ENCODE data around the gene ZAR1.

Gene ZAR1

GRCh38 chr4:48484494-48485168 lies 5.4 kb upstream of the ZAR1 start:
- Histone ChIP-seq H3K27ac (ENCODE audit: insufficient read depth, low read length, poor library complexity, severe bottlenecking) (no peak overlapping the region), H3K4me3 (ENCODE audit: insufficient read depth, low read depth, low read length, poor library complexity, severe bottlenecking) (peak overlapping the region; percentile 16), H3K9me3 (ENCODE audit: control insufficient read depth, low read length) (no peaks in the 10 kb centered on the region), H3K36me3 (ENCODE audit: control insufficient read depth, insufficient read depth, low read length) (no peaks in the 10 kb centered on the region), H3K27me3 (replicated peaks; ENCODE audit: control insufficient read depth, insufficient read depth, low read length, poor library complexity, severe bottlenecking) (peaks cover 18% of the 10 kb centered on the region), H3K4me1 (ENCODE audit: control insufficient read depth, insufficient read depth, low read length, poor library complexity, severe bottlenecking) (peaks cover 7% of the 10 kb centered on the region)
- DNase-seq = no peak

- H3K4me3 ChIP-seq (ENCODE audit: insufficient read depth, low read depth, low read length, poor library complexity, severe bottlenecking) = no peak overlapping the region
- no peaks in the 10 kb centered on the region for H3K9me3 ChIP-seq (ENCODE audit: control insufficient read depth, low read length)
- H3K27ac ChIP-seq (ENCODE audit: insufficient read depth, low read length, poor library complexity, severe bottlenecking) = no peak overlapping the region
- peaks cover 10% of the 10 kb centered on the region for H3K4me1 ChIP-seq (ENCODE audit: control insufficient read depth, insufficient read depth, low read length, poor library complexity, severe bottlenecking)
- no peaks in the 10 kb centered on the region for H3K36me3 ChIP-seq (ENCODE audit: control insufficient read depth, insufficient read depth, low read length)
- H3K27me3 ChIP-seq (replicated peaks; ENCODE audit: control insufficient read depth, insufficient read depth, low read length, poor library complexity, severe bottlenecking) = peaks cover 24% of the 10 kb centered on the region
- no peak for DNase-seq
Measured at GRCh38 chr4:48489683-48490011, 405 bp upstream of the ZAR1 start.

- Histone ChIP-seq H3K4me1 (ENCODE audit: control insufficient read depth, insufficient read depth, low read length, poor library complexity, severe bottlenecking) (peaks cover 10% of the 10 kb centered on the region), H3K27ac (ENCODE audit: insufficient read depth, low read length, poor library complexity, severe bottlenecking) (no peak overlapping the region)
Measured at GRCh38 chr4:48490680-48491513, 845 bp downstream of the ZAR1 start.

GRCh38 chr4:48491514-48492176 lies 1.6 kb downstream of the ZAR1 start:
- no peak overlapping the region for H3K4me3 ChIP-seq (ENCODE audit: insufficient read depth, low read depth, low read length, poor library complexity, severe bottlenecking)
- peaks cover 10% of the 10 kb centered on the region for H3K4me1 ChIP-seq (ENCODE audit: control insufficient read depth, insufficient read depth, low read length, poor library complexity, severe bottlenecking)
- H3K27ac ChIP-seq (ENCODE audit: insufficient read depth, low read length, poor library complexity, severe bottlenecking) = no peak overlapping the region
- peaks cover 22% of the 10 kb centered on the region for H3K27me3 ChIP-seq (replicated peaks; ENCODE audit: control insufficient read depth, insufficient read depth, low read length, poor library complexity, severe bottlenecking)
- H3K36me3 ChIP-seq (ENCODE audit: control insufficient read depth, insufficient read depth, low read length) = no peaks in the 10 kb centered on the region
- no peaks in the 10 kb centered on the region for H3K9me3 ChIP-seq (ENCODE audit: control insufficient read depth, low read length)
- no peak for DNase-seq

More at GRCh38 chr4:48490680-48491513, 845 bp downstream of the ZAR1 start:
- Histone ChIP-seq H3K27me3 (replicated peaks; ENCODE audit: control insufficient read depth, insufficient read depth, low read length, poor library complexity, severe bottlenecking) (peaks cover 24% of the 10 kb centered on the region), H3K36me3 (ENCODE audit: control insufficient read depth, insufficient read depth, low read length) (no peaks in the 10 kb centered on the region), H3K9me3 (ENCODE audit: control insufficient read depth, low read length) (no peaks in the 10 kb centered on the region), H3K4me3 (ENCODE audit: insufficient read depth, low read depth, low read length, poor library complexity, severe bottlenecking) (peak overlapping the region; percentile 32)
- DNase-seq = no peak

- no peaks in the 10 kb centered on the region for H3K36me3 ChIP-seq (ENCODE audit: control insufficient read depth, insufficient read depth, low read length)
- DNase-seq = no peak
- H3K9me3 ChIP-seq (ENCODE audit: control insufficient read depth, low read length) = no peaks in the 10 kb centered on the region
- H3K4me1 ChIP-seq (ENCODE audit: control insufficient read depth, insufficient read depth, low read length, poor library complexity, severe bottlenecking) = peaks cover 10% of the 10 kb centered on the region
- H3K27ac ChIP-seq (ENCODE audit: insufficient read depth, low read length, poor library complexity, severe bottlenecking) = no peak overlapping the region
- H3K27me3 ChIP-seq (replicated peaks; ENCODE audit: control insufficient read depth, insufficient read depth, low read length, poor library complexity, severe bottlenecking) = peaks cover 19% of the 10 kb centered on the region
- H3K4me3 ChIP-seq (ENCODE audit: insufficient read depth, low read depth, low read length, poor library complexity, severe bottlenecking) = no peak overlapping the region
Measured at GRCh38 chr4:48493452-48494100, 3.5 kb downstream of the ZAR1 start.

- H3K4me1 ChIP-seq (ENCODE audit: control insufficient read depth, insufficient read depth, low read length, poor library complexity, severe bottlenecking) = no peaks in the 10 kb centered on the region
- H3K27ac ChIP-seq (ENCODE audit: insufficient read depth, low read length, poor library complexity, severe bottlenecking) = no peak overlapping the region
- peaks cover 10% of the 10 kb centered on the region for H3K36me3 ChIP-seq (ENCODE audit: control insufficient read depth, insufficient read depth, low read length)
- no peak overlapping the region for H3K4me3 ChIP-seq (ENCODE audit: insufficient read depth, low read depth, low read length, poor library complexity, severe bottlenecking)
- DNase-seq = no peak
- peaks cover 3% of the 10 kb centered on the region for H3K27me3 ChIP-seq (replicated peaks; ENCODE audit: control insufficient read depth, insufficient read depth, low read length, poor library complexity, severe bottlenecking)
- H3K9me3 ChIP-seq (ENCODE audit: control insufficient read depth, low read length) = no peaks in the 10 kb centered on the region
Measured at GRCh38 chr4:48495941-48496340, 5.9 kb downstream of the ZAR1 start.

- H3K4me3 ChIP-seq (ENCODE audit: insufficient read depth, low read depth, low read length, poor library complexity, severe bottlenecking) = no peak overlapping the region
Measured at GRCh38 chr4:48498895-48499294, 8.8 kb downstream of the ZAR1 start.

GRCh38 chr4:48499551-48500066 lies 9.6 kb downstream of the ZAR1 start:
- no peak for DNase-seq
- Histone ChIP-seq H3K9me3 (ENCODE audit: control insufficient read depth, low read length) (no peaks in the 10 kb centered on the region), H3K36me3 (ENCODE audit: control insufficient read depth, insufficient read depth, low read length) (peaks cover 24% of the 10 kb centered on the region), H3K27me3 (replicated peaks; ENCODE audit: control insufficient read depth, insufficient read depth, low read length, poor library complexity, severe bottlenecking) (no peaks in the 10 kb centered on the region), H3K4me3 (ENCODE audit: insufficient read depth, low read depth, low read length, poor library complexity, severe bottlenecking) (no peak overlapping the region), H3K4me1 (ENCODE audit: control insufficient read depth, insufficient read depth, low read length, poor library complexity, severe bottlenecking) (no peaks in the 10 kb centered on the region), H3K27ac (ENCODE audit: insufficient read depth, low read length, poor library complexity, severe bottlenecking) (no peak overlapping the region)

More at GRCh38 chr4:48498895-48499294, 8.8 kb downstream of the ZAR1 start:
- H3K27me3 ChIP-seq (replicated peaks; ENCODE audit: control insufficient read depth, insufficient read depth, low read length, poor library complexity, severe bottlenecking) = no peaks in the 10 kb centered on the region
- DNase-seq = no peak
- H3K27ac ChIP-seq (ENCODE audit: insufficient read depth, low read length, poor library complexity, severe bottlenecking) = no peak overlapping the region
- H3K36me3 ChIP-seq (ENCODE audit: control insufficient read depth, insufficient read depth, low read length) = peaks cover 17% of the 10 kb centered on the region
- H3K4me1 ChIP-seq (ENCODE audit: control insufficient read depth, insufficient read depth, low read length, poor library complexity, severe bottlenecking) = no peaks in the 10 kb centered on the region
- no peaks in the 10 kb centered on the region for H3K9me3 ChIP-seq (ENCODE audit: control insufficient read depth, low read length)

GRCh38 chr4:48503233-48504025 lies 13.4 kb downstream of the ZAR1 start:
- no peaks in the 10 kb centered on the region for H3K9me3 ChIP-seq (ENCODE audit: control insufficient read depth, low read length)
- H3K4me3 ChIP-seq (ENCODE audit: insufficient read depth, low read depth, low read length, poor library complexity, severe bottlenecking) = no peak overlapping the region
- no peak overlapping the region for H3K27ac ChIP-seq (ENCODE audit: insufficient read depth, low read length, poor library complexity, severe bottlenecking)
- H3K36me3 ChIP-seq (ENCODE audit: control insufficient read depth, insufficient read depth, low read length) = peaks cover 49% of the 10 kb centered on the region
- no peaks in the 10 kb centered on the region for H3K27me3 ChIP-seq (replicated peaks; ENCODE audit: control insufficient read depth, insufficient read depth, low read length, poor library complexity, severe bottlenecking)
- H3K4me1 ChIP-seq (ENCODE audit: control insufficient read depth, insufficient read depth, low read length, poor library complexity, severe bottlenecking) = no peaks in the 10 kb centered on the region
- DNase-seq = no peak
